GM10266 (cell line): ENCODE results near the gene FOXL2NB.

Source experiments
- DNase-seq: peaks from one replicate; pipeline ENCODE4 v3.0.0; 2012; ENCODE audit errors: extremely low spot score
- TF ChIP-seq, protein P1 (sequence below): IDR thresholded peaks from 2 replicates; pipeline ENCODE4 v1.5.1; 2012; ENCODE audit warnings: mild to moderate bottlenecking, low read depth; ENCODE audit not compliant: control insufficient read depth, insufficient read depth; ENCODE audit errors: missing control alignments

FOXL2NB gene

DNA sequence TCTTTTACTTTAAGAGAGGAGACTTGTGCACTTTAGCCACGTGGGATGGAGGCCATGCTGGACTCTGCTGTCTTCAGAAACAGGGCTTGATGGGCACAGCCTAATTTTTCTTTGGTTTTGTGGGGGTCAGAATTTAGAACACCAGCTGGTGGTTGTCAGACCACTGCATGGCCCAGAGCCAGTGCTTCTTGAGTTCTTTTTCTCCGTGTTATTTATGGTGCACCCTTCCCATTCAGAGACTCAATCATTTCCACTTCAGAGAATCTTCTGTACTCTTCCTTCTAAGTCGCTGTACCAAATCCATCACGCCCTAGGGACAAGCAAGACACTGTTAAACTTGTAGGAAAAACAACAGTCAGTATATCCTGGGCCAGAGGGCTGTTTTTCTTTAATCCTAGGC is 38.9 kb downstream of the FOXL2NB start:
- TF ChIP-seq, protein P1, sequence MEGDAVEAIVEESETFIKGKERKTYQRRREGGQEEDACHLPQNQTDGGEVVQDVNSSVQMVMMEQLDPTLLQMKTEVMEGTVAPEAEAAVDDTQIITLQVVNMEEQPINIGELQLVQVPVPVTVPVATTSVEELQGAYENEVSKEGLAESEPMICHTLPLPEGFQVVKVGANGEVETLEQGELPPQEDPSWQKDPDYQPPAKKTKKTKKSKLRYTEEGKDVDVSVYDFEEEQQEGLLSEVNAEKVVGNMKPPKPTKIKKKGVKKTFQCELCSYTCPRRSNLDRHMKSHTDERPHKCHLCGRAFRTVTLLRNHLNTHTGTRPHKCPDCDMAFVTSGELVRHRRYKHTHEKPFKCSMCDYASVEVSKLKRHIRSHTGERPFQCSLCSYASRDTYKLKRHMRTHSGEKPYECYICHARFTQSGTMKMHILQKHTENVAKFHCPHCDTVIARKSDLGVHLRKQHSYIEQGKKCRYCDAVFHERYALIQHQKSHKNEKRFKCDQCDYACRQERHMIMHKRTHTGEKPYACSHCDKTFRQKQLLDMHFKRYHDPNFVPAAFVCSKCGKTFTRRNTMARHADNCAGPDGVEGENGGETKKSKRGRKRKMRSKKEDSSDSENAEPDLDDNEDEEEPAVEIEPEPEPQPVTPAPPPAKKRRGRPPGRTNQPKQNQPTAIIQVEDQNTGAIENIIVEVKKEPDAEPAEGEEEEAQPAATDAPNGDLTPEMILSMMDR, result no peak
- DNase-seq, result no peak

DNA sequence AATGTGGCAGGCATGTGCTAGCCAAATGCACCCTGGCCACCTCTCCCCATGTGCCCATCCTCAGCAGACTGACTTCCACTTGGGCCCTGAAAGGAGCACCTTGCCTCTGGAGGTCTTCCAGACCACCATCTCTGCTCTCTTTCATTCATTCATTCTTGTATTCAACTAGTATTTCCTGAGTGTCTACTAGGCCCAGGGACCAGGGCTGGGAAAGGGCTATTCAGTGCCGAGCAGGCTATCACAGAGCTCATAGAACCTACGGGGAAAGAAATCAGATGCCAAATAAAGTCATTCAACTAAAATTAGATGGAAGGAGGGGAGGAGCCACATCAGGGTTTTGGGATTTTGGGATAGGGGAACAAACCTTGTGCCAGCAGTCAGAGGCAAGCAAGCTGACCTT is 40.2 kb downstream of the FOXL2NB start:
- TF ChIP-seq, protein P1, result no peak
- DNase-seq, result no peak

DNA sequence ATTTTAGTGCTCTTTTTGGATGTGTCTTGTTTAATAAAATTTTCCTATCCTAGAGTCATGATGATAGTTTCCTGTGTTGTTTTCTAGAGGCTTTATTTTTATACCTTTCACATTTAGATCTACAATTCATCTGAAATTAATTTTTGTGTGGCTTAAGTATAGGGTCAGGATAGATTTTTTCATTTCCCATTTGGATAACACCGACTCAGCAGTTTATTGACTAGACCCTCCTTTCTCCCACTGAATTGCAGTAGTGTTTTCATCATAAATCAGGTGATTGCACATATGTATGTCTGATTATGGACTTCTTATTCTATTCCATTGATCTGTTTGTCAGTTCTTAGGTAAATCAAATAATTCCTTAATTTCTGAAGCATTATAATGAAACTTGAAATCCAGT is 48.7 kb downstream of the FOXL2NB start:
- DNase-seq, result no peak
- TF ChIP-seq, protein P1, result no peak
